IPS-NIHi7 (cell line): Measurements from ENCODE around the gene OR2T2.
"Not testable (repeated sequence)": the region's sequence is repeated elsewhere in the genome, so short reads cannot be mapped to it uniquely, and the experiment has no call there.

Experiments used
- DNase-seq: peaks from one replicate; pipeline ENCODE4 v3.0.0; 2012; ENCODE audit warnings: mixed read lengths; ENCODE audit errors: extremely low spot score

Gene OR2T2, protein sequence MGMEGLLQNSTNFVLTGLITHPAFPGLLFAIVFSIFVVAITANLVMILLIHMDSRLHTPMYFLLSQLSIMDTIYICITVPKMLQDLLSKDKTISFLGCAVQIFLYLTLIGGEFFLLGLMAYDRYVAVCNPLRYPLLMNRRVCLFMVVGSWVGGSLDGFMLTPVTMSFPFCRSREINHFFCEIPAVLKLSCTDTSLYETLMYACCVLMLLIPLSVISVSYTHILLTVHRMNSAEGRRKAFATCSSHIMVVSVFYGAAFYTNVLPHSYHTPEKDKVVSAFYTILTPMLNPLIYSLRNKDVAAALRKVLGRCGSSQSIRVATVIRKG

DNA sequence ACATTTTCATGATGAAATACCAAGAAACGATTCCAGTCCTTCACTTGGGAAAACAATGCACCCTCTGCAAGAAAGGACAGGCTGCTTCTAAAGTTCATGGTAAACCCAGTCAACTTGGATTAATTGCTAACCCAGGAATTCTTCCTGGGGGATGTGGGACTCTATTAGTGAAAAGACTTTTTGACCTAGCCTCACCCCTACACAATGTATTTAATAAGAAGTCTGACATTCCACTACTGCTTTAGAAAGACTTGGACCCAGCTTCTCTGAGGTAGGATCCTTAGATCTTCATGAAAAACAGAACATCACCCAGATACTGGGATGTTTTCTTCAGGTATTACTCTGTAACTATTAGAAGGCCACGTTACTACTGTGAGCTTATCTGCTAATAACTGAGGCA is at the start of gene OR2T2:
OR2T2 (plus strand) TSS at position 239 of the 400 bp plus-strand sequence. CDS start 7,161 bp downstream, outside the sequence.
- not testable (repeated sequence) for DNase-seq

- no peak for DNase-seq
These were observed 42.7 kb upstream of the OR2T2 start, which contains the start of gene OR2T1 for GRCh38 chr1:248402748-248403147. Gene OR2T1, plus strand, starts transcription at chr1:248403048. Its CDS starts 3,100 bp downstream, at chr1:248406148.

DNA sequence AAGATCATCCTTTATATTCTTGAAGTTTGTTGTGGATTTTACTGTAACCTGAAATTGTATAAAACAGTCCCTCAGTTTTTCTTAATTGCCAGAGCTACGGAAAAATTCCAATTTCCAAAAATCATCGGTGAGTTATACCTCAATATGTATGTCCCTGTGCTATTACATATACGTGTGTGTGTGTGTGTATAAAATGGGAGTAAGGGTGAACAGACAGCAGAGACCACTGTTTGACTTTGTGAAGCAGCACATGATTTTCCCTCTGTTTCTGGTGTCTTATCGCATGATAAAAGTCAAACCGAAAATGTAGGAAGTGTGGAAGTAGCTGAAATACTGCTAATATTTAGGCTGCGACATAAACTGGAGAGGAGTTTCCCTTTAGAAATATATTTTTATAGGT is 41.4 kb upstream of the OR2T2 start:
- DNase-seq: peak; percentile 46

GRCh38 chr1:248406721-248407692 is 38.4 kb upstream of the OR2T2 start:
- no peak for DNase-seq

- no peak for DNase-seq
These were observed 29.2 kb upstream of the OR2T2 start for GRCh38 chr1:248416226-248416625.

DNA sequence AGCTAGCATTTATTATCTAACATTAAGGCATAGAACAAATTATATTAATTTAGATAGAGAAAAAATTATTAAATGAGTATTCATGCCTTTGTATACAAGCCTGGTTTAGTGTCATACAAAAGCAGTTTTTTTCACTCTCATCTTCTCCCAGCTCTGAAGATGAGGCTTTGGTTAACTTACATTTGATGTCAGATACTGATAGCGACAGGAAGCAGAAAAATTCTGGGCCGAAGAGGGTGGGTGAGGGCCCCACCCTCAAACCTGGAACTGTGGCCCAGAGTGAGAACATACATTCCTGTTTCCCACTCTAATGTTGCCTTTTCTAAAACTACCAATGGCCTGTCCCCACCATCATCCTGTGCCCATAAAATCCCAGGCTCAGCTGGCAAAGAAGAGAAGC is 27.6 kb upstream of the OR2T2 start:
- no peak for DNase-seq

DNA sequence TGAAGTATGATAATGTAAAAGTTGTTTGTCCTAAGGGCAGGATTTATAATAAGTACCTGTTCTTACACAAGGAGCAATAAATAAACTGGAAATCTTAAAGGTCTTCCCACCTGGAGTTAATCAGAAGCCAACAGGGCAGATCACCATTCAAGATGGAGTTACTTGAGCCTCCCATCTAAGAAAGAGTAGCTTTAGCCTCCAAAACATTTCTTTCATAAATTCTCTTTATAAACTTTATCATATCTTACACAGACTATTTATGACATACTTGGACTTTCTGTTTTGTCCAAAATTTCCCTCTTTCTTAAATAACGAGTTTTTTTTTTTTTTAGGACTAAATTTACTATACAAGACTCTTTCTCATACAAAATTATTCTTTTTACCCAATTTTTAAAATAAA is 24.1 kb upstream of the OR2T2 start:
- no peak for DNase-seq

GRCh38 chr1:248427526-248428191 is 17.8 kb upstream of the OR2T2 start:
- DNase-seq: not testable (repeated sequence)

- not testable (repeated sequence) for DNase-seq
These were observed 17.3 kb upstream of the OR2T2 start for GRCh38 chr1:248428192-248428533.

DNA sequence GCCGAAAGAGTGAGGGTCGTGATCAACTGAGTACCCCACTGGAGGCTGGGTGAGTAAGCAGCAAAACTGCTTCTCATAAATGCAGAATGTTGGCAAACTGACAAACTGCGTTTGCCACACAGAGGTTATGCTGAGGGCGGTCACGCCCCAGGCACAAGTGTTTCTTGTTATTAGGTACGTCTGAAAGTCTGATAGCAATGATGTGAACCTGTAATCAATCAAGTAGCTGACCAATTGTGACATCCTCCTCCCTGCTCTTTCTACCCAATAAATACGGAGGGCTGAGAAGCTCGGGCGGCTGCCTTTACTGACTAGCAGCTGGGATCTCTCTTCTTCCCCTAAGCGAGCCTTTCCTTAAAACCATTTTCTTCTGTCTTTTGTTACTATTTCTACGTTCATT is 13.8 kb upstream of the OR2T2 start:
- DNase-seq: not testable (repeated sequence)

GRCh38 chr1:248432201-248432600 is 13.2 kb upstream of the OR2T2 start:
- DNase-seq: not testable (repeated sequence)

DNA sequence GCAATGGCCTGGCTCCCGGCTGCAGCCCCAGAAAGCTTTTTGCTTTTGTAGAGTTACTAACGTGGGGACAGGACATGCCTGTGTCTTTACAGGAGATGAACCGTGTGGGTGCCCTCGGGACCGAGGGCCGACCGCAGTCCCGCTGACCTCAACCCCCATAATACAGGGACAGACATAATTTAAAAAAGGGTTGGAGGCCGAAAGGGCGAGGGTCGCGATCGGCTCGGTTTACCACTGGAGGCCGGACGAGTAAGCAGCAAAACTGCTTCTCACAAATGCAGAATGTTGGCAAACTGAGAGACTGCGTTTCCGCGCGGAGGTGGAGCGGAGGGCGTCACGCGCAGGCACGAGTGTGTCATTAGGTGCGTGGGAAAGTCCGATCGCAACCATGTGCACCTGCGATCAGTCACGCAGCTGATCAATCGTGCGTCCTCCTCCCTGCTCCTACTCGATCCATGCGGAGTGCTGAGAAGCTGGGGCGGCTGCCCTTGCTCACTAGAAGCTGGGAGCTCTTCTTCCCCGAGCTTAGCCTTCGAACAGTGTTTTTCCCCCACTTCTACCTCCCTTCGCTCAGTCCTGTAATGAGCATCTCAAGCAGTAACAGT is 11.5 kb upstream of the OR2T2 start:
- DNase-seq: not testable (repeated sequence)

DNA sequence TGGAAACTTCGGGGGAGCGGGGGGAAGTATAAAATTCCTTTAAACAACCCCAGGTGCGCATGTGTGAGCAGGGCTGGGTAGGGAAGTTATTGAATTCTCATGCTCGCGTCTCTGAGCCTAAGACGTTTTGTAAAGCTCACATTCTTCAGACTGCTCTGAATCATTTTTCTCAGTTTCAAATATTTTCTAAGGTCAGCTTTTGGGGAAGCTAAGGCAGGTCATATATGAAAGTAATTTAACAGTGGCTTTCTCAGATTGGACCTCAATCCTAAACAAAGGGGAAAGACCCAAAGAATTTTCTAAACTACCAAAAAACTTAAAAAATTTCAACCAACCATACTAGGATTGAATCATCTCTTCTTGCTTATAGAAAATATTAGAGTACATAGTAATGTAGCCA is 10.5 kb upstream of the OR2T2 start:
- DNase-seq: not testable (repeated sequence)

DNA sequence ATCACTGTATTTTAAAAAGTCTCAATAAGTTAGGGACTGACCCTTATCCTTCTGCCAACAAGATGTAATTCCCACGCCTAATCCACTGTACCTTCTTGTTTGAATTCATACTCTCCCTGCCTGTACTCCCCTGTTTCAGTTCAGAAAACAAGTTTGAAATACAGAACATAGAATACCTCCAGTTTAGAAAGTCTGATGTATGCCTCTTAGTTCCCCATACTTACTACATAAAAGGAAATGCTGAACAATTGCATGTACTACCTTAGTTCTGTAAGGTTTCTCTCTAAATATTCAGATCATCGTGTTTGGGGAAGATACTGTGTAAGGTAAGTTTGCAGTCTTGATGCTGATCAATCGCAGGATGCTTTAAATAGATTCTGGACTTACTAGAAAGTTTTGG is 9.1 kb upstream of the OR2T2 start:
- DNase-seq: not testable (repeated sequence)

DNA sequence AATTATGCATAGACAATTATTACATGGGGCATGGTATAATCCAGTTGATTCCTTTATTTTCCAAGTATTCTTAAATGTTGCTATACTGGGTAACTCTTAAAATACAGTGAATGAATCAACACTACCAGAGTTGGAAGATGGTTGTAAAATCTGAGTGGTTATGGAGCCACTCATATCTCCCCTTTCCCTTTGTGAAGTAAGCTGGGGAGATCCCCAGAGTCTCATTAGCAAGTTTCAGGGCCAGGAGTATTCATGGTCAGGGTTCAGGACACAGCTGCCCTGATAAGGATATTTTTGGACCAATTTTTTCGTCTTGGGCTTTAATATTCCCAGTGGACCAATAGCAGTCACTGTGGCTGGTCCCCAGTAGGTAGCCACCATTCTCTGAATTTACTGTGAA is 6.8 kb upstream of the OR2T2 start:
- not testable (repeated sequence) for DNase-seq

DNA sequence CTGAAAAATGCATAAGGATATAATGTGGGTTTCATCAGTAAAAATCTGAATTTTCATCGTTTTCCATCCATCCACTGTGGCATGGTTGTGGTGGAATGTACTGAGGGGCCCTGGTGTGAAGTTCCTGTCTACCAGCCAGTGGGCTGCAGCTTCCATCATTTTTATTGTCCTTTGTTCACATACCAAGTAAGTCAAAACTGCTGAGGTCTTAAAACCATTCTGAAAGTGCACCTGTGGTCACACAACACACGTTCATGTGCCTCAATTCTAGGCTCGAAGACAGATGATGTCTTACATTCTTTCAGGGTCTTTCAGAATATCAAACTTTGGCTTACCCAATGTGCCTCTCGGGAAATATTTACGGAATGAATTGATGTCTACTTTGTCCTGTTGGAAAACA is 6.2 kb upstream of the OR2T2 start:
- DNase-seq: not testable (repeated sequence)

DNA sequence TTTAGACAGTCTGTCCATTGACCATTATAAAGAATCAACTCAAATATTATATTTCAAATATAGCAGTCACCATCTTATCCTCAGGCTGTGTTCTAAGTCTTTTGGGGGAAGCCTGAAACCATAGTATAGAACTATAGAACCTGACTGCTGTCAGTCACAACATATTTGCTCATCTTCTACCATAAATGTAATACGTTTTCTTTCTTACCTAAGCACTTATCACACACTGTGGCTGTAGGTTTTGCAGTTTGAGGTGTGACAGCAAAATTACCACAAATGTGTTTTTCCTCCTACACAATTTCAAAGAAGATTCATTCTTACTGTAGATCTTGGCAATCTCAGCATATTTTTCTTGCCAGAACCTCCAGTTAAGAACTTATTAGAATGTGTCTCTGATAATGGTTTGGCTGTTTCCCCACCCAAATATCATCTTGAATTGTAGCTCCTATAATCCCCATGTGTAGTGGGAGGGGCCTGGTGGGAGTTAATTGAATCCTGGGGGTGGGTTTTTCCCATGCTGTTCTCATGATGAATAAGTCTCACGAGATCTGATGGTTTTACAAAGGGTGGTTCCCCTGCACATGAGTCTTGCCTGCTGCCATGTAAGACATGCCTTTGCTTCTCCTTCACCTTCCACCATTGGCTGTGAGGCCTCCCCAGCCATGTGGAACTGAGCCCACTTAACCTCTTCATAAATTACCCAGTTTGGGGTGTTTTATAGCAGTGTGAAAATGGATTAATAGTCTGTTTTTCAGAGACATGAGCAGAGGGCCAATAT is 2.7 kb upstream of the OR2T2 start:
- not testable (repeated sequence) for DNase-seq

- DNase-seq: not testable (repeated sequence)
These were observed 834 bp upstream of the OR2T2 start for GRCh38 chr1:248444603-248445002.

- not testable (repeated sequence) for DNase-seq
These were observed 3.1 kb downstream of the OR2T2 start for GRCh38 chr1:248448409-248449074.

DNA sequence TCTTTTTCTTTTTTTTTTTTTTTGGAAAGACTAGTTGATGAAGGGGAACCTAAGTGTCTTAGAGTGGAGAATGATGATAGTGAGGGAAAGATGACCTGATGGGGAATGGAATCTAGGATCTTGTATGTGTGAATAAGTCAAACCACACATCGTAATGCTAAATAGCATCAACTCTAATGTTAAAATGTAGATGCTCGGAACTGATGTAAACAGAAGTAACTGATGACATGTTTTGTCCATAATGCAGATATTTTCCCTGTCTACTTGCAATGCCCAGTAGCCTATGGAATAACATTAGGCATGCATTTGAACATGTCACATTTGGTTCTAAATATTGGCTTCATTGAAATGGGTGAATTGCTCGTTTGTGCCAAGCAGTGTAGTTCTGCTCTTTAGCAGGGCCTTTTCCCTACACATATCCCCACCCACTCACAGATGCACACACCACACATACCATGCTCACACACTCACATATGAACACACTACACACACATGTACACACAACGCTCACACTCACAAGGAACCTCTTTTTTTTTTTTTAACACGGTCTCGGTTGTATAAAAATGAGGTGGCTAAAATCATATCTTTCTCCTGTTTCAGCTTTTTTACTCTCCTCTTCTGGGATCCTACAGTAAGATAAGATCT is 4.5 kb downstream of the OR2T2 start:
- DNase-seq: not testable (repeated sequence)
